ENCODE data around the gene CREBBP.

CREBBP gene

GRCh38 chr16:3774819-3775218 lies 105.7 kb downstream of the CREBBP start:
- Histone ChIP-seq H3K4me3 (ENCODE audit: low read depth, low read length) (no peak overlapping the region), H3K27ac (no peak overlapping the region), H3K36me3 (replicated peaks) (peaks cover 50% of the 10 kb centered on the region), H3K27me3 (replicated peaks) (no peaks in the 10 kb centered on the region)
- DNase-seq = no peak
- in situ Hi-C loops (cut with HindIII; ENCODE audit: low pct_ligation_motif_present, low sequenced_read_pairs) = no loop called here
- no peak for TF ChIP-seq CTCF (IDR thresholded peaks at IDR 0.05; ENCODE audit: low read depth, low read length, missing control alignments)

GRCh38 chr16:3774156-3774767 lies 106.3 kb downstream of the CREBBP start:
- Histone ChIP-seq H3K27ac (no peak overlapping the region), H3K36me3 (replicated peaks) (peaks cover 53% of the 10 kb centered on the region), H3K27me3 (replicated peaks) (no peaks in the 10 kb centered on the region), H3K4me3 (ENCODE audit: low read depth, low read length) (no peak overlapping the region)
- in situ Hi-C loops (cut with HindIII; ENCODE audit: low pct_ligation_motif_present, low sequenced_read_pairs) = no loop called here
- no peak for TF ChIP-seq CTCF (IDR thresholded peaks at IDR 0.05; ENCODE audit: low read depth, low read length, missing control alignments)
- peak; percentile 38 for DNase-seq

GRCh38 chr16:3773663-3774062 lies 106.8 kb downstream of the CREBBP start:
- no peak for TF ChIP-seq CTCF (IDR thresholded peaks at IDR 0.05; ENCODE audit: low read depth, low read length, missing control alignments)
- in situ Hi-C loops (cut with HindIII; ENCODE audit: low pct_ligation_motif_present, low sequenced_read_pairs) = no loop called here
- peaks cover 55% of the 10 kb centered on the region for H3K36me3 ChIP-seq (replicated peaks)
- H3K27me3 ChIP-seq (replicated peaks) = no peaks in the 10 kb centered on the region
- H3K4me3 ChIP-seq (ENCODE audit: low read depth, low read length) = no peak overlapping the region
- DNase-seq = no peak
- H3K27ac ChIP-seq = no peak overlapping the region

GRCh38 chr16:3771513-3771912 lies 109.0 kb downstream of the CREBBP start:
- peaks cover 57% of the 10 kb centered on the region for H3K36me3 ChIP-seq (replicated peaks)
- DNase-seq = no peak
- in situ Hi-C loops (cut with HindIII; ENCODE audit: low pct_ligation_motif_present, low sequenced_read_pairs) = no loop called here

GRCh38 chr16:3770530-3770929 lies 110.0 kb downstream of the CREBBP start:
- H3K27me3 ChIP-seq (replicated peaks) = no peaks in the 10 kb centered on the region
- peaks cover 52% of the 10 kb centered on the region for H3K36me3 ChIP-seq (replicated peaks)
- no peak overlapping the region for H3K27ac ChIP-seq
- in situ Hi-C loops (cut with HindIII; ENCODE audit: low pct_ligation_motif_present, low sequenced_read_pairs) = no loop called here
- no peak for TF ChIP-seq CTCF (IDR thresholded peaks at IDR 0.05; ENCODE audit: low read depth, low read length, missing control alignments)
- DNase-seq = no peak
- no peak overlapping the region for H3K4me3 ChIP-seq (ENCODE audit: low read depth, low read length)

More at GRCh38 chr16:3771513-3771912, 109.0 kb downstream of the CREBBP start:
- no peak overlapping the region for H3K27ac ChIP-seq
- no peaks in the 10 kb centered on the region for H3K27me3 ChIP-seq (replicated peaks)
- TF ChIP-seq CTCF (IDR thresholded peaks at IDR 0.05; ENCODE audit: low read depth, low read length, missing control alignments) = no peak
- H3K4me3 ChIP-seq (ENCODE audit: low read depth, low read length) = no peak overlapping the region

- no peak overlapping the region for H3K27ac ChIP-seq
- peaks cover 46% of the 10 kb centered on the region for H3K36me3 ChIP-seq (replicated peaks)
- no peak for DNase-seq
- H3K27me3 ChIP-seq (replicated peaks) = no peaks in the 10 kb centered on the region
- no peak for TF ChIP-seq CTCF (IDR thresholded peaks at IDR 0.05; ENCODE audit: low read depth, low read length, missing control alignments)
- in situ Hi-C loops (cut with HindIII; ENCODE audit: low pct_ligation_motif_present, low sequenced_read_pairs) = no loop called here
- no peak overlapping the region for H3K4me3 ChIP-seq (ENCODE audit: low read depth, low read length)
Measured at GRCh38 chr16:3769942-3770341, 110.6 kb downstream of the CREBBP start.
